NCI-H748 (cell line): Measurements from ENCODE around the gene CDKL1.

Source experiments
- DNase-seq: peaks from one replicate; lab custom pipeline; 2025; ENCODE audit not compliant: unreplicated experiment; lab: John Stamatoyannopoulos, UW

CDKL1 gene

DNA sequence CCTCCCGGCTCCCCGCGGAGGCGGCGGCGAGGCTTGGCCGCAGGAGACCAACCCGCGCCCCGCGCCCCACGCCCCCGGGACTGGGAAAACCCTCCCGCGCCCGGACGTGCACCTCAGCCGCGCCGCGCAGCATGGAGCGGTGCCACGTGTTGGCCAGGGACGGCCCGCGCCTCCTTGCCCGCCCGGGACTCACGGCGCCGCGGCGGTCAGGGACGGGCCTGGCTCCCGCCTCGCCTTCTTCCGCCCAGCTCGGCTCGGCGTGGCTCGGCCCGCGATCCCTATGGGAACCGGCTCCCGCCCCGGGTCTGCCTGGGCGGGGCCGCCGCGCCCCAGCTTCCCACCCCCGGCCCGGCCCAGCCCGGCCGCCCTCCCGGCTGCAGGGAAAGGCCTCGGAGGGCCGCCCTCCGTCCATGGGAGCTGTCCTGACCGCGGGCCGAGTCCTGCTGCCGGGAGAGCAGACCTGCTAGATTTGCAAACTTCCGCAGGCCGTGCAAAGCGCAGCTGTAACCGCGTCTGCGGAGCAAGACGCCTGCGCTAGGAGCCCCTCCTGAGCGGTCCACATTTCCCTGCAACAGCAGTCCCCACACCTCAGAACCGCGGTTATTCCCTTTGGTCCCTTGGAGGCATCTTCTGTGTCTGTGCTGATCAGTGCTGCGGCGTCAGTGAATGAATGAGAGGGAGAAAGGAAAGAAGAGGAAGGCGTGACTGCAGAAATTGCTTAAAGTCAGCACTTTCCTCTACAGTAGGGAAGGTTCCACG is at the start of gene CDKL1:
Gene CDKL1 (minus strand): TSS at position 251 of the 759 bp plus-strand sequence. CDS start 1,013 bp downstream, outside the sequence.
- DNase-seq: peak; percentile 81

DNA sequence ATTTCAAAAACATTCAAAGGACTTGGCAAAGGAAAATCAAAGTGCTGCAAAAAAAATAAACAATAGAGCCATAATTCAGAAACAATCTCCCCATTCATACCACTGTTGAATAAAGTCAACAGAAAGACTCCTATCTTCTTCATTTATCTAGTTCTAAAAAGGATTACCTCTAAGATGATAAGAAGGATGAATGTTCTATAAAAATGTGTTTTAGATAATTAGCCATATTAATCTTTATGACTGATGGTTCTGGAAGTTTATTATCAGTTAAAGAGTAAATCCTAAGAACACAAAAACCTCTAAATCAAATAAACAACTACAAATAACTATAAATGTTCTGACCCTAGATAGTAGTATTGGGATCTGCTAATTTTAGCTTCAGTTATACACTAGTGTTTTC is 37.8 kb upstream of the CDKL1 start:
- DNase-seq: no peak

DNA sequence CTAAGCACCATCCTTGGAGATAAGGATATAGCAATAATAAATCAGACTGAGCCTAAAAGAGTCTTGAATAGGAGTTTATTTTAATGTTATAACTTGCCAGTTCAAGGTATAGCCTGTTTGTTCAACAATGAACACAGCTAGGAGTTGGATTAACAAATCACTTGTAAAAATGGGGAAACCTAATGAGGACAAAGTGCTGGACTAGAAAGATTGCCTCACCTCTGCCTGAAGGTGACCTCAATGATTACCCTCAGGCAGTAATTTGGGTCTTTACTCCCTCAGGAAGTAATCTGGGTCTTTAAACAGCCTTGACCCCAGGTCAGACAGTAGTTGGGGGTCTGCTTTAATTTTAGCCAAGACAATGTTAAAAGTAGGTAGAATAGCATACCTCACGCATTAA is 35.5 kb upstream of the CDKL1 start:
- no peak for DNase-seq

DNA sequence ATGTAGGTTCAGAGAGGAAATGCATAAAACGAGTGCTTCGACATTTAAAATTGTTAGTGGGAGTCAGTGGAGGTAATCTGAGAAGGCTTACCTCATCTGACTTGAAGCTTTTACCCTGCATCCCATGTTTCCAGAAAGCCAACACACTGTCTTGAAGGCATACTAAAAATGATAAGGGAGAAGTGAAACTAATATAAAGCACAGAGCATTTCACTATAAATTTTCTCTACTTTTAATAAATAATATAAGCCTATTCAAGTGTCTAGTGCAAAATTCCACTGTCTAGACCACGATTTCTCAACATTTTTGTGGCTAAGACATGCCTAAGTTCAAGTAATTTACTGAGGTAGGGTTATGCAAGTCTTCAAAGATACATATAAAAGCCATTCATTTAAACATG is 29.1 kb upstream of the CDKL1 start:
- DNase-seq: no peak

DNA sequence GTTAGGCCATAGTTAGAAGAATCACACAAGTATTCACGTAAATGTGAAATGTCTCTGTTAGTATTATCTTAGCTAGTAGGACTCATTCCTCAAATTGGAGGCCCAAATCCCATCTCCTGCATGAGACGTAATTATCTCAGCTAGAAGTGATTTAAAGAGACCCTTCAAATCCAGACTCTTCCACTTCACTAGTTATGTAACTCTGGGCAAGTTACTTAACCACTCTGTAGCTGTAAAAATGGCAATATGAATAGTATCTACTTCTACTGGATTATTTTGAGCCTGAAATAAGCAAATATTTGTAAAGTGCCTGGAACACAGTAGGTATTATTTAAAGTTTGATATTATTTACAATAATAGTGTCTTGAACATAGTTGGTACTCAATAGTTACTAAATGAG is 28.4 kb upstream of the CDKL1 start:
- no peak for DNase-seq

DNA sequence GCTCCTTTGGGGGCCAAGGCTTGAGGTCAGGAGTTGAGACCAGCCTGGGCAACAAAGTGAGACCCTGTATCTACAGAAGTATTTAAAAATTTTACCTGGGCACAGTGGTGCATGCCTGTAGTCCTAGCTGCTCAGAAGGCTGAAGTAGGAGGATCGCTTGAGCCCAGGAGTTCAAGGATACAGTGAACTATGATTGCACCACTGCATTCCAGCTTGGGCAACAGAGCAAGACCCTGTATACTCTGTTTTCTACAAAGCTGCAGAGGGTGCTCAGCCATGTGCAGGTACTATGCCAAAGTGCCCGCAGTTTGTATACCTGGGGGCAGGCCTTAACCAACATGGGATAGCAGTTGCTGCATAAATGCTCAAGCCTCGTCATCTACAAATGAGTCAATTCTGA is 26.8 kb upstream of the CDKL1 start:
- no peak for DNase-seq

DNA sequence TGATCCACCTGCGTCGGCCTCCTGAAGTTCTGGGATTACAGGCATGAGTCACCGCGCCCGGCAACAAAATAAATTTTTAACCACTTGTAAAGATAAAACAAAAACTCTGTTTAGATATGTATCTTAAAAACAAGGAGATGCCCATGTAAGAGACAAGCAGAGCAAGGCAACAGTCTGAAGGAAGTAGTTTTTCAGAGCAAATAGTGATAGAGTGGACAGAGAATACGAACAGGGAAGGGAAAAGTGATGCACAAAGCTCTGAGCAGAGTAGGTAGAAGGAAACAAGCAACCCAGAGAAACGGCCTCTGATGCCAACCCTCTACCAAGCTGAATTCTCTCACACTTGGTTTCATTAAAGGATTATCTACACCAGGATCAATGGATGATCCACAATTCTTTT is 24.8 kb upstream of the CDKL1 start:
- DNase-seq: no peak

DNA sequence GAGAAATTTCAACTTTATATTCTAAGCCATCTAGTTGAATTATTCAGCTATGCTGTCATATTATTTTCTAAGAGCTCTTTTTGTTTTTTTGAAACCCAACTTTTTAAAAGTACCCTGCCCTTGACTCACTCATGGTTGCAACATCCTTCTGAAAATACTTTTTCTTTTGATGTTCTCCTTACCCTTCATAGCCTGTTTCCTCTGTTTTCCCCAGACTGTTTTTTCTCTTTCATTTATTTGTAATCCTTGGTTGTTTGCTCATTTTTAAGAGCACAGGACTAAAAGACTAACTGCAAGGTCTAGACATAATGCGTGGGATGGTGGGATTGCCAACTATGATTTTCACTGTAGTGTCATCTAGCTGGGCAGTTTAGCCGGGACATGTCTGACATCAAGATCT is 21.2 kb upstream of the CDKL1 start:
- DNase-seq: no peak

DNA sequence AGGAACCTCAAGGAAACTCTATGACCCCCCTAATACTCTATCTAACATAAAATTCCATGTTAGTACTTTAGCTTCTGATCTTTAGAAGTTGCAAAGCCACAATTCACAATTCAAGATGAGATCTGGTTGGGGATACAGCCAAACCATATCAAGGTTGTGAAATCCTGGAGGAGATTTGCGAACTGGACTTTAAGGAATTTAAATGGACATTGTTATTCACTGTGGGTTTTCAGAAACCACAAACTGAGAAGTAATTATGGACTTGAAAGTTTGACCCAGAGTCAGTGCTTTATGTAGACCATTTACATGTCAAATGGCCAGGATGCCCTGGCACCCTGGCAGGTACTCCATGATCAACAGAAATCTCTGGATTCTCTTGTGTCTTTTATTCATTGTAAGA is 14.2 kb upstream of the CDKL1 start:
- DNase-seq: no peak

DNA sequence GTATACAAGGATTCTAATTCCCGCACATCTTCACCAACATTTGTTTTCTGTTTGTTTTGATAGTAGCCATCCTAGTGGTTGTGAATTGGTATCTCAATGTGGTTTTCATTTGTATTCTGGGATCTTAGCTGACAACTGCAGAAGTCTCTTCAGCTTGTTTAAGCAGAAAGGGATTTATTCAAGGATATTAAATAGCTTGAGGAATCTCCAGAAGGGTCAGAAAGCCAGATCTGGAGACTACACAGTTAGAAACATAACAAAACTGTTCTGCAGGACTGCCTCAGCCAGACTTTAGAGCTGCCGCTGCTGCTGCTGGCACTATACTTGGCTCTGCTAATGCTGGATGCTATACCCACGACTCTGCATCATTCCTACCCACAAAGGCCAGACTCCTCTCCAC is 13.4 kb upstream of the CDKL1 start:
- no peak for DNase-seq

DNA sequence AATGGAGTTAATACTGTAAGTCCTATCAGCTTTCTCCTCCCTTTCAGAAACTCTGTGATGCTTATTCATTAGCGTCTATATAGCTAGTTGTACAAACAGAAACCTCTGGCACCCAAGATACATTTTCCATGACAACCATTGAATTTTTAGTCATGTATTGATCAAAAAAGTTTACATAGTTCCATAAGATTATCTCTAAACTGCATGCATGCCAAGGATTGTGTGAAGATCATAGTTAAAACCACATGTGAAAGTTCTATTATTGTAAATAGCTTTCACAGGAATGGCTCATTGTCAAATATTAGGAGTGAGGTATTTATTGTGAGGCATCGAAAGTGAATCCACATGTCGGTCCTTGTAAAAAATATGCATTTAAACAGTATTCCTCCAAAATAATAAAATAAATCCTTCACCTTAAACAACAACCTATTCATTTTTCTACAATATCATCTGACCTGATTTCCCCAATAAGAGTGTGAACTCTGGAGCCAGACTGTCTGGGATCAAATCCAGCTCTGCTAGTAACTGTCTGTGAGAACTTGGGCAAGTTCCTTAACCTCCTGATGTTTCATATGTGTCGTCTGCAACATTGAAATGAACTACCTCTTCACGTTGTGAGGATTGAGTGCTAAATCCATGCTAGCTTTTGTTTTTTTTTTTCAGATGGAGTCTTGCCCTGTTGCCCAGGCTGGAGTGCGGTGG is 10.6 kb upstream of the CDKL1 start:
- no peak for DNase-seq

DNA sequence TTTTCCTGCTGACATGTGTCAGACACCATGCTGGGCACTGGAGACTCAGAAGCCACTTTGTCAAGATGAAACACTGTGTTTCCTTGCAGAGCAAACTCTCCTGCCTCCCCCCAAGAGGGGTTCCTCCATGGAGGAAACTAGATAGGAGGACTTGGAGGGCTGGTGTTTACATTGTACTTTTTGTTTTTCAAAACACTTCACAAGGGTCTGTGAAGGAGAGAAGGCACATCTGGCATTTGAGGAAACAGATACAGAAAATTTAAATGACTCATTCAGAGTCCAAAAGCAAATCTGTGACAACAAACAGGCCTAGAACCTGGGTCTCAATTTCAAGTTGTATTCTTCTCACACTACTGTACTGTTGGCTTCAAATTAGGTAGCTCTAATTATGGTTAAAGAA is 6.7 kb upstream of the CDKL1 start:
- DNase-seq: no peak

DNA sequence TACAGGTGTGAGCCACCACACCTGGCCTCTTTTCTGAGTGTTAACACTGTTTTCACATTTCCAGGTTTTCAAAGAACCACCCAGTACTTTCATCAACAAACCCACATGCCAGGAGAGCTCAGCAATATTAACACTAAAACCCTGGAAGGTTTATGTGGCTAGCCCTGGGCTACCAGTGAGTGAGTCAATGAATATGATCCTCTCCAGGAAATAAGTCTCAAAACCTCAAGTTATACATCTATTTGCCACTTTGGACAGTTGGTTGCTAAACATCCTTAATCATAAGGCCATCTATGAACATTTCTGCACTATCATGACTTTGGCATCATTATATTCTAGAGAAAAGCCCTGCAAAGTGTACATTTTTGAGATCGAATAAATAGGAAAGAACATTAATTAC is 6.3 kb upstream of the CDKL1 start:
- DNase-seq: no peak

DNA sequence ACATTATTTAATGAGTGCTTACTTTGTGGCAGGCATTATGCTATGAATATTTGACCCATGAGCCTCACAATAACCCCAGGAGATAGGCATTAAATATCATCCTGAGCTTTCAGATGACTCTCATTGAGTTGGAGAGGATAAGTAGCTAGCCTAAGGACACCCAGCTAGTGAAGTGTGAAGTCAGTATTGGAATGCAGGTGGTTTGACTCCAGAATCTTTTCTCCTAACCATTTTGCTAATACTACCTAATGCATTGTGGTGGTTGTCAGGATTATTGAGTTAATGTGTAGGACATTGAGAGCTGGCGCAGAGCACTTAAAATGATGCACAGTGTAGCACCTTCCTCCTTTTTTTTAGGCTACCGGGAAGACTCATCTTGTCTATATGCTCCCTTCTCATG is 3.8 kb upstream of the CDKL1 start:
- DNase-seq: no peak

DNA sequence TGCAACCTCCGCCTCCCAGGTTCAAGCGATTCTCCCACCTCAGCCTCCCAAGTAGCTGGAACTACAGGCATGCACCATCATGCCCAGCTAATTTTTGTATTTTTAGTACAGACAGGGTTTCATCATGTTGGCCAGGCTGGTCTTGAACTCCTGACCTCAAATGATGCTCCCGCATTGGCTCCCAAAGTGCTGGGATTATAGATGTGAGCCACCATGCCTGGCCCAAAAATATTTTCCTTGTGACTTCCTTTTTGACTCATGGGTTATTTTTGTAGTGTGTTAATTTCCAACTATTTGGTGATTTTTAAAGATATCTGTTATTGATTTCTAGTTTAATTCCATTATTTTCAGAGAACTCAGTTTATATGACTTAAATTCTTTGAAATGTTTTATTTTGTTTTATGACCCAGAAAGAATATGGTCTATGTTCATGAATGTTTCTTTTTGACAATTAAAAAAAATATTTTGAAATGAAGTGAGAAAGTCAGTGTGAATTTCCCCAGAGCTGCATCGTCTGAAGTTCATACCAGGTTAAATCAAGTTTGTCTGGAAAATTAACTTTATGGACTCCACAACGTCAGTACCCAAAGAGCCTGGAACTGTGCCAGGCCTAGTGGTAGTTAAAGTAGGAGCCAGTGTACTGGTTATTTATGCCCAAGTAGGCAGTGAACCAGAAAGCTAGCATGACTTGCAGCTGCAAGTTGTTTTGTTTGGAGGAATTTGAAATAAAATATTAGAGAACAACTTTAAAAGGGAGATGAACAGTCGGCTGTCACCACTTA is 2.8 kb upstream of the CDKL1 start:
- peak; percentile 11 for DNase-seq

DNA sequence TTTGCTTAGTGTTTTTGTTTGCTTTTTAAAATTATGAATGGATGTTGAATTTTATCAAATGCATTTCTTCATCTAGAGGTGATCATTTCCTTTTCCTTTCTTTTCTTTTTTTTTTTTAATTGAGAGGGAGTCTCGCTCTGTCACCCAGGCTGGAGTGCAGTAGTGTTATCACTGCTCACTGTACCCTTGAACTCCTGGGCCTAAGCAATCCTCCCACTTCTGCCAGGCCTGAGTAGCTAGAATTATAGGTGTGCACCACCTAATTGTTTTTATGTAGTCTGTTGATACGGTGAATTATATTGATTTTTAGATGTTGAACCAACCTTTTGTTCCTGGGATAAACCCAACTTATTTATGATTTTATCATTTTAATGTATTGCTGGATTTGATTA is 1.5 kb upstream of the CDKL1 start:
- DNase-seq: no peak

DNA sequence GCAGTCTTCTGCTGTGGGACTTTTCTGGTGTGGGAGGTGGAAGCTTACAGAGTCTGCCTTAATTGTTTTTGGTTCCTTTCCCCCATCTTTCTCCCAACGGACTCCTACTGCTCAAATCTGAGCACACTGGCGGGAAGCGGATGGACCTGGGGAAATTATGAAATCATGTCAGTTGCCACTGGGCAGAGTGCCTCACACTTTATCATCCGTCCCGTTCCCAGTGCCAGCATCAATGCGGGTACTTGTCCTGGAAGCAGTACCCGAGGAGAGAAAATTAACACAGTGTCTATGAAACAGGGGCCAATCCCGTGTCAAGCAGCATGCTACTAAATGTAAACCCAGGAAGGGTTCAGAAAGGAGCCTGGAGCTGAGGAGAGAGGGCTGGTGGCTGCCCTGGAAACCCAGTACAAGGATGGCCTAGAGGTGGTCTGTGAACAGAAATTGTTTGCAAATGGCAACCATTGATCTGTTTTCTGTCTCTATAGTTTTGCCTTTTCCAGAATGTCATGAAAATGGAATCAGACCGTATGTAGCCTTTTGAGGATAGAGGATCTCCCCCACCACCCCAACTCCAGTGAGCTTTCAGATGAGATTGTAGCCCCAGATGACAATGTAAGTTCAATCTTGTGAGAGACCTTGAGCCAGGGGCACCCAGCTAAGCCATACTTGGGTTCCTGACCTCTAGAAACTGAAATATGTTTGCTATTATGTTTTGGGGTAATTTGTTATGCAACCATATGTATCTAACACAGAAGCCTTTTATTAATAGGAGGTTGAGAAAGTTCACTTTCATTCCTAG is 908 bp upstream of the CDKL1 start:
- DNase-seq: peak; percentile 36

DNA sequence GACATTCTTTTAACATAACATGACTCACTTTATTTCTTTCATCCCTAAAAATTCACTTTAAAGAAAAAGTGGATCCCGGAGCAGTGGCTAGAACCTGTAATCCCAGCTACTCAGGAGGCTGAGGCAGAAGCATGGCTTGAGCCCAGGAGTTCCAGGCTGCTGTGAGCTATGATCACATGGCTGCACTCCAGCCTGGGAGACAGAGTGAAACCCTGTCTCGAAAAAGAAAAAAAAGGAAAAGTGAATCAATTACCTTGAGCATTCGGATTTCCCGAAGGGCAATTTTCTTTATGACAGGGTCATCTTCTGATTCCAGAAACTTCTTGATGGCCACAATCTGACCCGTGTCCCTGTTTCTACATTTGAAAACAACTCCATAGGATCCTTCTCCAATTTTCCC is 1.2 kb downstream of the CDKL1 start:
- DNase-seq: no peak

DNA sequence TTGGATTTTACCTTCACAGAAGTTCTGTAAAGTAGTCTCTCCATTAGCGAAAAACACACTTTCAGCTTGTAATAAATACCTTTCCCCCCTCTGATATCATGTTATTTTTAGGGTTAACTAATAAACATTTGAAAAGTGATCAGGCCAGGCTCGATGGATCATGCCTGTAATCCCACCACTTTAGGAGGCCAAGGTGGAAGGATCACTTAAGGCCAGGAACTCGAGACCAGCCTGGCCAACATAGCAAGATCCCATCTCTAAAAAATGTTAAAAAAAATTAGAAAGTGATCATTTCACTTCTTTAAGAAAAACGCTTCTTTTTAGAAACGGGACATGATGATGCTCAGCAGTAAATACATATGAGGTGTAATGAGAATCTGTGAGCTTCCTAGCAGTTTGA is 2.0 kb downstream of the CDKL1 start:
- DNase-seq: no peak

DNA sequence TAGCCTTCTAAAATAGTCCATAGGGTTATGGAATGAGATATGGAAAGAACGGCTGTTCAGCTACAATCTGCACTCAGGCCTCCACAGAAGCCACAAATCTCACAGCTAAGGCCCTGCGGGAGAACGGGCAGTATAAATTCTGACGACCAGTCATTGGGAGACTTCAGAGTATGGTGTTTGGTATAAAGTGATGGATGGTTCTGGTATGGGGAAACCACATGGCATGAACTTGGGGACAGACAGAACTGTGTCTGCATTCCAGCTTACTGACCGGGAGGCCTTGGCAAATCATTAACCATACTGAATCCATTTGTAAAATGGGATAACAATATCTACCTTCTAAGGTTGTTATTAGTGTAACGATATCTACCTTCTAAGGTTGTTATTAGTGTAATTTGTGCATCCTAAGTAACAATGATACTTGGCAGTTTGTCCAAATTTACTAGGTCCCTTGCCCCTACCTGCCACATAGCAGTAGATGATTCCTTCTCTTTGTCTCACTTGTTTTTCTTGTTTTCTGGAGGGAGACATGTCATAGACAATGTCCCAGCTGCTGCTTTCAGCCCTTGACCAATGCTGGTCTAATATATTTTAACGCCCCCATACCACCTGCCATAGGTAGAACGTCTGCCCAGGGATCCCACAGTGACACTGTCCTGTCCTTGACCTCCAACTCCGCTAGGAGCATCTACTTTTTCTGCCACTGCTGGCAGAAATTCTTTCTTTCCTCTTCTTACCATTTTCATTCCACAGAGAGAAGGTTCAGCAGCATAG is 6.8 kb downstream of the CDKL1 start:
- DNase-seq: no peak
